Fibroblast of lung (primary cell): ENCODE data around the gene ANKS1B. TPM values are rescaled to one million over a fixed set of nuclear protein-coding genes. Genes with fewer than 3 reads are reported as not detected.

Experiments used
- DNase-seq, 2 donors: peaks; one replicate each; pipeline versions ENCODE4 v3.0.0 to v3.0.0-alpha.2; 2010; ENCODE audit warnings: low read depth in 2 of 2
- H2AFZ ChIP-seq: 2 replicates; pipeline ENCODE4 v1.5.1; 2012; ENCODE audit warnings: low read length, control low read depth, inconsistent platforms
- H3K27ac ChIP-seq: 2 replicates; pipeline ENCODE4 v1.5.1; 2011; ENCODE audit warnings: low read length, control low read depth; ENCODE audit not compliant: insufficient read depth
- H3K27me3 ChIP-seq: 2 replicates; pipeline ENCODE4 v1.5.1; 2011; ENCODE audit warnings: mild to moderate bottlenecking, low read length; ENCODE audit not compliant: control insufficient read depth, insufficient read depth
- H3K36me3 ChIP-seq: 2 replicates; pipeline ENCODE4 v1.5.1; 2011; ENCODE audit warnings: low read length; ENCODE audit not compliant: control insufficient read depth, insufficient read depth
- H3K4me1 ChIP-seq: 2 replicates; pipeline ENCODE4 v1.5.1; 2011; ENCODE audit warnings: low read length; ENCODE audit not compliant: control insufficient read depth, insufficient read depth; ENCODE audit errors: extremely low read depth
- H3K4me2 ChIP-seq: 2 replicates; pipeline ENCODE4 v1.5.1; 2011; ENCODE audit warnings: low read length, control low read depth; ENCODE audit not compliant: insufficient read depth; ENCODE audit errors: extremely low read depth
- H3K4me3 ChIP-seq, 4 experiments: fragments of 200-600 bp in 1 of 4; sonication (generic) in 1 of 4; replicated peaks in 1 of 4; 2 replicates each; pipeline ENCODE4 v1.5.1; 2011 to 2016; ENCODE audit warnings: low read length in 4 of 4, low read depth in 3 of 4, mild to moderate bottlenecking in 3 of 4, control low read depth in 2 of 4, inconsistent platforms in 1 of 4, mixed read lengths in 1 of 4; ENCODE audit not compliant: insufficient read depth in 1 of 4; ENCODE audit errors: control extremely low read depth in 1 of 4
- H3K79me2 ChIP-seq: 2 replicates; pipeline ENCODE4 v1.5.1; 2012; ENCODE audit warnings: mild to moderate bottlenecking, low read length, inconsistent platforms; ENCODE audit not compliant: control insufficient read depth, insufficient read depth
- H3K9ac ChIP-seq: 2 replicates; pipeline ENCODE4 v1.5.1; 2011; ENCODE audit warnings: mild to moderate bottlenecking, low read length, control low read depth; ENCODE audit not compliant: insufficient read depth
- H3K9me3 ChIP-seq: 2 replicates; pipeline ENCODE4 v1.5.1; 2012; ENCODE audit warnings: low read depth, low read length; ENCODE audit not compliant: control insufficient read depth, insufficient read depth
- H4K20me1 ChIP-seq: 2 replicates; pipeline ENCODE4 v1.5.1; 2011; ENCODE audit warnings: low read length; ENCODE audit not compliant: control insufficient read depth, insufficient read depth; ENCODE audit errors: extremely low read depth
- CTCF ChIP-seq, 2 donors: IDR thresholded peaks in 1 of 2; conservative IDR thresholded peaks in 1 of 2; 1 replicate in 1 of 2; 2 replicates in 1 of 2; pipeline ENCODE4 v1.5.1; 2011 to 2012; ENCODE audit warnings: low read length in 2 of 2, control low read depth in 1 of 2, inconsistent platforms in 1 of 2, low read depth in 1 of 2, mild to moderate bottlenecking in 1 of 2
- EZH2 ChIP-seq: IDR thresholded peaks from 2 replicates; pipeline ENCODE4 v1.5.1; 2012; ENCODE audit warnings: low read length, control low read depth, mild to moderate bottlenecking; ENCODE audit errors: missing control alignments
- polyA plus RNA-seq, 2 donors: library from polyadenylated mRNA; depleted of rRNA in 1 of 2; stranded (reverse) in 1 of 2; unstranded in 1 of 2; fragments of >200 nt; gene quantifications; 2 replicates each; pipeline ENCODE4 v1.2.1, GENCODE V29; 2011 to 2012; ENCODE audit warnings: missing spikeins in 1 of 2
- total RNA-seq: library from RNA; depleted of rRNA; stranded (reverse); fragments of >200 nt; gene quantifications from 2 replicates; pipeline ENCODE4 v1.2.1, GENCODE V29; 2014

Gene ANKS1B
- total and polyA plus RNA-seq, 2 donors (not counting 1 experiment from before 2014, with no cell fraction given): 0.11 to 0.83 TPM

- H3K9me3 ChIP-seq: no peaks in the 10 kb centered on the region
- no peak overlapping the region for H2AFZ ChIP-seq
- no peak overlapping the region for H3K4me3 ChIP-seq
- no peaks in the 10 kb centered on the region for H3K27me3 ChIP-seq
- H3K27ac ChIP-seq: no peak overlapping the region
- H3K4me1 ChIP-seq: no peaks in the 10 kb centered on the region
- H3K36me3 ChIP-seq: no peaks in the 10 kb centered on the region
- no peak overlapping the region for H3K9ac ChIP-seq
- no peak for DNase-seq
- no peaks in the 10 kb centered on the region for H3K79me2 ChIP-seq
- no peak for TF ChIP-seq CTCF (conservative IDR thresholded peaks at IDR 0.05 in 1 of 2, IDR thresholded peaks at IDR 0.05 in 1 of 2; ENCODE audit: low read depth in 1 of 2, low read length in 2 of 2)
- no peaks in the 10 kb centered on the region for H4K20me1 ChIP-seq
- H3K4me2 ChIP-seq: no peak overlapping the region
Observed at GRCh38 chr12:99960311-99960710, 24.4 kb downstream of the ANKS1B start.

- no peak overlapping the region for H3K27ac ChIP-seq
- no peaks in the 10 kb centered on the region for H3K27me3 ChIP-seq
- no peaks in the 10 kb centered on the region for H3K79me2 ChIP-seq
- no peak overlapping the region for H3K9ac ChIP-seq
- H3K4me1 ChIP-seq: no peaks in the 10 kb centered on the region
- TF ChIP-seq EZH2 (no peak), CTCF (conservative IDR thresholded peaks at IDR 0.05 in 1 of 2, IDR thresholded peaks at IDR 0.05 in 1 of 2; ENCODE audit: low read depth in 1 of 2, low read length in 2 of 2) (no peak)
- no peak overlapping the region for H3K4me3 ChIP-seq
- H3K4me2 ChIP-seq: no peak overlapping the region
- no peak overlapping the region for H2AFZ ChIP-seq
- H3K9me3 ChIP-seq: no peaks in the 10 kb centered on the region
- DNase-seq: peak; percentile 11 to 12
- no peaks in the 10 kb centered on the region for H3K36me3 ChIP-seq
- H4K20me1 ChIP-seq: no peaks in the 10 kb centered on the region
Observed at GRCh38 chr12:99959549-99960170, 25.1 kb downstream of the ANKS1B start.

GRCh38 chr12:99957866-99958466 lies 26.8 kb downstream of the ANKS1B start:
- Histone ChIP-seq H3K27ac (no peak overlapping the region), H3K4me2 (no peak overlapping the region), H4K20me1 (no peaks in the 10 kb centered on the region), H3K4me3 (no peak overlapping the region), H2AFZ (no peak overlapping the region), H3K79me2 (no peaks in the 10 kb centered on the region), H3K9me3 (no peaks in the 10 kb centered on the region), H3K9ac (no peak overlapping the region), H3K4me1 (no peaks in the 10 kb centered on the region), H3K27me3 (no peaks in the 10 kb centered on the region), H3K36me3 (no peaks in the 10 kb centered on the region)
- no peak for DNase-seq
- TF ChIP-seq EZH2: no peak
- no peak for TF ChIP-seq CTCF (conservative IDR thresholded peaks at IDR 0.05 in 1 of 2, IDR thresholded peaks at IDR 0.05 in 1 of 2; ENCODE audit: low read depth in 1 of 2, low read length in 2 of 2)
